ENCODE measurements around the gene MEF2A.

The MEF2A gene

GRCh38 chr15:99574048-99574447 lies 8.3 kb downstream of the MEF2A start:
- TF ChIP-seq SIN3A (IDR thresholded peaks at IDR 0.05; ENCODE audit: borderline replicate concordance, insufficient read depth, low read length) (no peak), FOXP2 (optimal IDR thresholded peaks at IDR 0.05; ENCODE audit: borderline replicate concordance, extremely low read depth, extremely low read length, insufficient read depth) (no peak), POLR2AphosphoS5 (IDR thresholded peaks at IDR 0.05; ENCODE audit: low read depth, low read length) (no peak), TAF1 (IDR thresholded peaks at IDR 0.05; ENCODE audit: borderline replicate concordance, insufficient read depth, low read length) (no peak), REST (IDR thresholded peaks at IDR 0.05; ENCODE audit: insufficient read depth in 1 of 2, low read depth in 2 of 2, low read length in 2 of 2) (no peak)

GRCh38 chr15:99574502-99574901 lies 8.7 kb downstream of the MEF2A start:
- TF ChIP-seq SIN3A (IDR thresholded peaks at IDR 0.05; ENCODE audit: borderline replicate concordance, insufficient read depth, low read length) (no peak), FOXP2 (optimal IDR thresholded peaks at IDR 0.05; ENCODE audit: borderline replicate concordance, extremely low read depth, extremely low read length, insufficient read depth) (no peak), TAF1 (IDR thresholded peaks at IDR 0.05; ENCODE audit: borderline replicate concordance, insufficient read depth, low read length) (no peak), REST (IDR thresholded peaks at IDR 0.05; ENCODE audit: insufficient read depth in 1 of 2, low read depth in 2 of 2, low read length in 2 of 2) (no peak)

GRCh38 chr15:99578809-99579208 lies 13.0 kb downstream of the MEF2A start:
- no peak for TF ChIP-seq SIN3A (IDR thresholded peaks at IDR 0.05; ENCODE audit: borderline replicate concordance, insufficient read depth, low read length)
- TF ChIP-seq FOXP2 (optimal IDR thresholded peaks at IDR 0.05; ENCODE audit: borderline replicate concordance, extremely low read depth, extremely low read length, insufficient read depth): no peak
- no peak for TF ChIP-seq TAF1 (IDR thresholded peaks at IDR 0.05; ENCODE audit: borderline replicate concordance, insufficient read depth, low read length)
- no peak for TF ChIP-seq REST (IDR thresholded peaks at IDR 0.05; ENCODE audit: insufficient read depth in 1 of 2, low read depth in 2 of 2, low read length in 2 of 2)
- TF ChIP-seq POLR2AphosphoS5 (IDR thresholded peaks at IDR 0.05; ENCODE audit: low read depth, low read length): no peak

GRCh38 chr15:99580076-99580475 lies 14.3 kb downstream of the MEF2A start:
- TF ChIP-seq FOXP2 (optimal IDR thresholded peaks at IDR 0.05; ENCODE audit: borderline replicate concordance, extremely low read depth, extremely low read length, insufficient read depth) (no peak), TAF1 (IDR thresholded peaks at IDR 0.05; ENCODE audit: borderline replicate concordance, insufficient read depth, low read length) (no peak), REST (IDR thresholded peaks at IDR 0.05; ENCODE audit: insufficient read depth in 1 of 2, low read depth in 2 of 2, low read length in 2 of 2) (no peak), SIN3A (IDR thresholded peaks at IDR 0.05; ENCODE audit: borderline replicate concordance, insufficient read depth, low read length) (no peak), POLR2AphosphoS5 (IDR thresholded peaks at IDR 0.05; ENCODE audit: low read depth, low read length) (no peak)

- TF ChIP-seq SIN3A (IDR thresholded peaks at IDR 0.05; ENCODE audit: borderline replicate concordance, insufficient read depth, low read length) (no peak), FOXP2 (optimal IDR thresholded peaks at IDR 0.05; ENCODE audit: borderline replicate concordance, extremely low read depth, extremely low read length, insufficient read depth) (no peak), POLR2AphosphoS5 (IDR thresholded peaks at IDR 0.05; ENCODE audit: low read depth, low read length) (no peak), TAF1 (IDR thresholded peaks at IDR 0.05; ENCODE audit: borderline replicate concordance, insufficient read depth, low read length) (no peak), REST (IDR thresholded peaks at IDR 0.05; ENCODE audit: insufficient read depth in 1 of 2, low read depth in 2 of 2, low read length in 2 of 2) (no peak)
Measured at GRCh38 chr15:99582508-99582960, 16.8 kb downstream of the MEF2A start.
